Endodermal cell (in vitro differentiated cells): ENCODE results near the gene CXADR. TPM values are rescaled to one million over a fixed set of nuclear protein-coding genes. Genes with fewer than 3 reads are reported as not detected.

Source experiments
- DNase-seq: peaks from one replicate; pipeline ENCODE4 v3.0.0-alpha.2; 2017
- H3K27ac ChIP-seq: 2 replicates; pipeline ENCODE4 v1.5.1; 2013; ENCODE audit warnings: mild to moderate bottlenecking, low read depth, low read length, moderate library complexity
- H3K27me3 ChIP-seq: 2 replicates; pipeline ENCODE4 v1.6.1; 2013; ENCODE audit warnings: mild to moderate bottlenecking, low read length, moderate library complexity; ENCODE audit not compliant: insufficient read depth, control insufficient read depth, poor library complexity, severe bottlenecking
- H3K36me3 ChIP-seq: 2 replicates; pipeline ENCODE4 v1.7.0; 2013; ENCODE audit warnings: mild to moderate bottlenecking, low read length, moderate library complexity; ENCODE audit not compliant: control insufficient read depth, insufficient read depth
- H3K4me1 ChIP-seq: one replicate; pipeline ENCODE4 v1.7.0; 2013; ENCODE audit warnings: low read length; ENCODE audit not compliant: control insufficient read depth, insufficient read depth
- H3K4me3 ChIP-seq: 2 replicates; pipeline ENCODE4 v1.5.1; 2013; ENCODE audit warnings: mild to moderate bottlenecking, low read length, moderate library complexity
- H3K9ac ChIP-seq: 2 replicates; pipeline ENCODE4 v1.6.1; 2013; ENCODE audit warnings: mild to moderate bottlenecking, low read length, moderate library complexity; ENCODE audit not compliant: poor library complexity, severe bottlenecking; ENCODE audit errors: extremely low read depth
- H3K9me3 ChIP-seq: 2 replicates; pipeline ENCODE4 v1.6.1; 2013; ENCODE audit warnings: mild to moderate bottlenecking, low read length, moderate library complexity; ENCODE audit not compliant: control insufficient read depth
- H3K27ac Mint-ChIP-seq: 2 replicates; pipeline ENCODE4 v1.8.0; 2020; ENCODE audit warnings: mixed read lengths
- H3K27me3 Mint-ChIP-seq: 2 replicates; pipeline ENCODE4 v1.8.0; 2021; ENCODE audit warnings: mild to moderate bottlenecking, mixed read lengths; ENCODE audit not compliant: insufficient read depth
- H3K36me3 Mint-ChIP-seq: 2 replicates; pipeline ENCODE4 v1.8.0; 2020; ENCODE audit warnings: low read depth, mixed read lengths
- H3K4me1 Mint-ChIP-seq: 2 replicates; pipeline ENCODE4 v1.8.0; 2020; ENCODE audit warnings: mixed read lengths
- H3K4me3 Mint-ChIP-seq: 2 replicates; pipeline ENCODE4 v1.8.0; 2020; ENCODE audit warnings: mild to moderate bottlenecking, moderate library complexity, mixed read lengths
- H3K9me3 Mint-ChIP-seq: 2 replicates; pipeline ENCODE4 v1.8.0; 2020; ENCODE audit warnings: mild to moderate bottlenecking, mixed read lengths
- WGBS, 2 experiments: methylation state at CpG; one replicate each; pipeline versions ENCODE4 v1.1.5 to v1.1.7; 2013; ENCODE audit warnings: missing lambda C conversion rate in 2 of 2, mixed read lengths in 1 of 2; ENCODE audit not compliant: insufficient coverage in 1 of 2, insufficient read length in 1 of 2; 5-methylcytosine and 5-hydroxymethylcytosine counted together
- total RNA-seq, 2 donors: library from RNA; stranded (reverse); fragmentation: NEBNext Ultra II Directional in 1 of 2; extraction: Animal tissue kit (Norgen Biotek cat#: 25700) in 1 of 2; gene quantifications; 2 replicates in 1 of 2; 3 replicates in 1 of 2; pipeline ENCODE4 v1.2.1, GENCODE V29; 2021
- TF ChIP-seq, protein P1 (sequence below): fragments of 200-600 bp; sonication (generic); conservative IDR thresholded peaks from 2 replicates; pipeline ENCODE4 v1.5.0; 2021; ENCODE audit warnings: antibody characterized with exemption, mild to moderate bottlenecking

The CXADR gene
- total RNA-seq, 2 donors from 2014 or later: 60.5 to 84.3 TPM

DNA sequence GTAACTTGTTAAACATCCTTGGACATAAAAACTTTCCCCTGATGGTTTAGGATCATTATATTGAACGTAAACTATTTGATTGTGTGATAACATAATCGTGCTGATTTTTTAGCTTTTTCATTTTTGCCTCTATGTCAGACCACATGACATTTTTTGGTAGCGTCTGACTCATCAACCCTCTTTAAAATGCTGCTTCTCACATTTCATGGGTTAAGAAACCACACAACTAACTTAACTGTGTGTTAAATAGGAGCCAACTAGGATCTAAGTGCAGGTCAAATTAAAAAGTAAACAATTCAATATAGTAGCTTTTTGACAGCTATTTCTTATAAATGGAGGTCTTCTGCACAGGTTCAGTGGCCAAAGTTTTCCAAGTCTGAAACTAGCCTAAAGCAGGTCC lies 90.0 kb downstream of the CXADR start:
- peaks cover 90% of the 10 kb centered on the region for H3K36me3 ChIP-seq
- H3K36me3 Mint-ChIP-seq: peaks cover 69% of the 10 kb centered on the region
- TF ChIP-seq, protein P1, sequence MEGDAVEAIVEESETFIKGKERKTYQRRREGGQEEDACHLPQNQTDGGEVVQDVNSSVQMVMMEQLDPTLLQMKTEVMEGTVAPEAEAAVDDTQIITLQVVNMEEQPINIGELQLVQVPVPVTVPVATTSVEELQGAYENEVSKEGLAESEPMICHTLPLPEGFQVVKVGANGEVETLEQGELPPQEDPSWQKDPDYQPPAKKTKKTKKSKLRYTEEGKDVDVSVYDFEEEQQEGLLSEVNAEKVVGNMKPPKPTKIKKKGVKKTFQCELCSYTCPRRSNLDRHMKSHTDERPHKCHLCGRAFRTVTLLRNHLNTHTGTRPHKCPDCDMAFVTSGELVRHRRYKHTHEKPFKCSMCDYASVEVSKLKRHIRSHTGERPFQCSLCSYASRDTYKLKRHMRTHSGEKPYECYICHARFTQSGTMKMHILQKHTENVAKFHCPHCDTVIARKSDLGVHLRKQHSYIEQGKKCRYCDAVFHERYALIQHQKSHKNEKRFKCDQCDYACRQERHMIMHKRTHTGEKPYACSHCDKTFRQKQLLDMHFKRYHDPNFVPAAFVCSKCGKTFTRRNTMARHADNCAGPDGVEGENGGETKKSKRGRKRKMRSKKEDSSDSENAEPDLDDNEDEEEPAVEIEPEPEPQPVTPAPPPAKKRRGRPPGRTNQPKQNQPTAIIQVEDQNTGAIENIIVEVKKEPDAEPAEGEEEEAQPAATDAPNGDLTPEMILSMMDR: no peak

DNA sequence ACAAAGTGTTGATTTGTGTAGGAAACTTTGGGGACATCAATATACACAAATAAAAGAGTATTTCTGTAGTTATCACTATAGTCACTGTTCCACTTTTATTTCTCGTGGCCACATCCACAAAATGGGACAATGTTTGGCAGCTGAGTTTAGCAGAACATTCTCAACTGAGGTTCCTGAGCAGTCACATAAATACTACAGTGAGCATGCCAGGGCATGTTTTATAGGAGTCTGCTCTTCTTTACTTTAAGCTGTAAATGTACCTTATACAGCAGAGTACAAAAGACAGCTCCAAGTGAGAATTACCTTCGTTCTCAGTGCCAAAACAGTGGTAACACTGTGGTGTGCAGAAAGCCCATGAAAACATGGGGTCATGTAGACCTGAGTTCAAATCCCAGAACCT lies 94.8 kb downstream of the CXADR start:
- Histone ChIP-seq H3K4me3 (no peak overlapping the region), H3K9me3 (no peaks in the 10 kb centered on the region), H3K9ac (no peak overlapping the region), H3K27me3 (no peaks in the 10 kb centered on the region), H3K36me3 (peaks cover 65% of the 10 kb centered on the region), H3K4me1 (no peaks in the 10 kb centered on the region), H3K27ac (peak overlapping the region; percentile 2)
- 94 to 100% methylated on average over 2 of the region's 2 CpGs for WGBS, 2 experiments
- Mint-ChIP-seq H3K27me3 (no peaks in the 10 kb centered on the region), H3K4me1 (peaks cover 11% of the 10 kb centered on the region), H3K4me3 (no peak overlapping the region), H3K36me3 (peaks cover 51% of the 10 kb centered on the region), H3K27ac (peak overlapping the region; percentile 55), H3K9me3 (no peaks in the 10 kb centered on the region)
- TF ChIP-seq, protein P1: no peak
- no peak for DNase-seq

More for the DNA sequence above, 90.0 kb downstream of the CXADR start:
- Mint-ChIP-seq H3K27me3 (no peaks in the 10 kb centered on the region), H3K4me3 (no peak overlapping the region), H3K9me3 (no peaks in the 10 kb centered on the region), H3K27ac (no peak overlapping the region), H3K4me1 (no peaks in the 10 kb centered on the region)
- DNase-seq: no peak
- H3K4me1 ChIP-seq: no peaks in the 10 kb centered on the region
- H3K9ac ChIP-seq: no peak overlapping the region
- no peak overlapping the region for H3K27ac ChIP-seq
- 90 to 100% methylated on average over 2 to 3 of the region's 3 CpGs for WGBS, 2 experiments
- no peak overlapping the region for H3K4me3 ChIP-seq
- H3K9me3 ChIP-seq: no peaks in the 10 kb centered on the region
- H3K27me3 ChIP-seq: no peaks in the 10 kb centered on the region

DNA sequence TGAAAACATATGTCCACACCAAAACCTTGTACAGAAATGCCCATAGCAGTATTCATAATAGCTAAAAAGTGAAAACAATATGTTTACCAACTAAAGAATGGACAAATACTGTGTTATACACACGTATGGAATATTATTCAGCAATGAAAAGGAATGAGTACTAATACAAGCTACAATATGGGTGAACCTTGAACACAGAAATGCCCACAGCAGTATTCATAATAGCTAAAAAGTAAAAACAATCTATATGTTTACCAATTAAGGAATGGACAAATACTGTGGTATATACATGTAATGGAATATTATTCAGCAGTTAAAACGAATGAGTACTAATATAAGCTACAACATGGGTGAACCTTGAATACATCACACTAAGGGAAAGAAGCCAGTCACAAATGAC lies 96.8 kb downstream of the CXADR start:
- no peak overlapping the region for H3K27ac Mint-ChIP-seq
- Histone ChIP-seq H3K27ac (no peak overlapping the region), H3K4me1 (no peaks in the 10 kb centered on the region), H3K9ac (no peak overlapping the region), H3K9me3 (no peaks in the 10 kb centered on the region), H3K36me3 (peaks cover 48% of the 10 kb centered on the region), H3K27me3 (no peaks in the 10 kb centered on the region), H3K4me3 (peak overlapping the region; percentile 94)
- 93 to 100% methylated on average over 1 of the region's 2 CpGs for WGBS, 2 experiments
- no peak overlapping the region for H3K4me3 Mint-ChIP-seq
- H3K27me3 Mint-ChIP-seq: peaks cover 7% of the 10 kb centered on the region
- H3K36me3 Mint-ChIP-seq: peaks cover 33% of the 10 kb centered on the region
- TF ChIP-seq, protein P1: no peak
- no peak for DNase-seq
- H3K9me3 Mint-ChIP-seq: no peaks in the 10 kb centered on the region
- H3K4me1 Mint-ChIP-seq: peaks cover 11% of the 10 kb centered on the region
